Renal cortex interstitium (tissue), 11 donors: ENCODE data around the gene PTGER3. TPM values are rescaled to one million over a fixed set of nuclear protein-coding genes. Genes with fewer than 3 reads are reported as not detected.

Source experiments
- DNase-seq, 11 donors: peaks; one replicate each; pipeline ENCODE4 v3.0.0-alpha.2; 2013; ENCODE audit warnings: low read depth in 9 of 11, low spot score in 4 of 11; ENCODE audit errors: extremely low read depth in 1 of 11
- polyA plus RNA-seq, 3 donors: library from polyadenylated mRNA; unstranded; fragments of 120-200 nt; gene quantifications; one replicate each; pipeline ENCODE4 v1.2.1, GENCODE V29; 2013; ENCODE audit not compliant: insufficient read length in 3 of 3

Gene PTGER3
- polyA plus RNA-seq, 3 donors, result 36.6 to 66.3 (median 47.3) TPM

GRCh38 chr1:71071720-71072119, 24.1 kb upstream of the PTGER3 start:
- DNase-seq, result no peak

GRCh38 chr1:71068325-71069240, 21.0 kb upstream of the PTGER3 start:
- DNase-seq, result no peak

GRCh38 chr1:71054791-71055190, 7.2 kb upstream of the PTGER3 start:
- no peak for DNase-seq

GRCh38 chr1:71054281-71054731, 6.7 kb upstream of the PTGER3 start:
- no peak for DNase-seq

- DNase-seq, result no peak
Observed at GRCh38 chr1:71053758-71054157, 6.1 kb upstream of the PTGER3 start.

- DNase-seq, result no peak
Observed at GRCh38 chr1:71053146-71053545, 5.5 kb upstream of the PTGER3 start.

- DNase-seq, result peak; percentile 41 to 82 (median 63)
Observed at GRCh38 chr1:71049951-71050598, 2.5 kb upstream of the PTGER3 start.

GRCh38 chr1:71046891-71047634, 553 bp downstream of the PTGER3 start:
- peak in 2 of 11 donors; percentile 3 to 12 for DNase-seq

- DNase-seq, result no peak
Observed at GRCh38 chr1:71045463-71046028, 2.1 kb downstream of the PTGER3 start.

GRCh38 chr1:71044833-71045232, 2.8 kb downstream of the PTGER3 start:
- DNase-seq, result no peak

GRCh38 chr1:71043065-71043464, 4.6 kb downstream of the PTGER3 start:
- no peak for DNase-seq

GRCh38 chr1:71041806-71042205, 5.8 kb downstream of the PTGER3 start:
- DNase-seq, result no peak

GRCh38 chr1:71039661-71040262, 7.9 kb downstream of the PTGER3 start:
- no peak for DNase-seq

- no peak for DNase-seq
Observed at GRCh38 chr1:71038942-71039341, 8.7 kb downstream of the PTGER3 start.

- DNase-seq, result no peak
Observed at GRCh38 chr1:71037829-71038620, 9.6 kb downstream of the PTGER3 start.

GRCh38 chr1:71037066-71037465, 10.6 kb downstream of the PTGER3 start:
- DNase-seq, result no peak

GRCh38 chr1:71033136-71033535, 14.5 kb downstream of the PTGER3 start:
- no peak for DNase-seq

GRCh38 chr1:71031426-71031825, 16.2 kb downstream of the PTGER3 start:
- DNase-seq, result no peak
